GM23338 (cell line): ENCODE data around the gene OTOS. TPM values are rescaled to one million over a fixed set of nuclear protein-coding genes. Genes with fewer than 3 reads are reported as not detected.

ENCODE experiments used
- ATAC-seq: fragments of 200-7000 bp; cut with Tn5 transposase; 3 replicates; pipeline ENCODE4 v1.9.1; 2020
- DNase-seq: peaks from one replicate; pipeline ENCODE4 v3.0.0-alpha.2; 2015; ENCODE audit warnings: low spot score
- H2AFZ ChIP-seq: fragments of 200-600 bp; sonication (generic); 2 replicates; pipeline ENCODE4 v1.8.0; 2016; ENCODE audit warnings: antibody characterized with exemption, mild to moderate bottlenecking, moderate library complexity
- H3F3A ChIP-seq: fragments of 200-600 bp; sonication (generic); replicated peaks from 2 replicates; pipeline ENCODE4 v1.8.0; 2017; ENCODE audit warnings: antibody characterized with exemption, mixed run types, low read depth
- H3K27ac ChIP-seq: fragments of 200-600 bp; sonication (generic); 2 replicates; pipeline ENCODE4 v1.6.1; 2016; ENCODE audit warnings: low read depth
- H3K27me3 ChIP-seq: fragments of 200-600 bp; sonication (generic); 2 replicates; pipeline ENCODE4 v1.8.0; 2016; ENCODE audit warnings: mild to moderate bottlenecking, mixed run types, moderate library complexity; ENCODE audit not compliant: insufficient read depth
- H3K36me3 ChIP-seq: fragments of 200-600 bp; sonication (generic); 2 replicates; pipeline ENCODE4 v1.8.0; 2016; ENCODE audit warnings: mild to moderate bottlenecking; ENCODE audit not compliant: insufficient read depth
- H3K4me1 ChIP-seq: fragments of 200-600 bp; sonication (generic); 2 replicates; pipeline ENCODE4 v1.8.0; 2016; ENCODE audit warnings: mild to moderate bottlenecking, moderate library complexity; ENCODE audit not compliant: insufficient read depth
- H3K4me2 ChIP-seq: fragments of 200-600 bp; sonication (generic); 2 replicates; pipeline ENCODE4 v1.7.1; 2017; ENCODE audit warnings: mixed run types
- H3K4me3 ChIP-seq: fragments of 200-600 bp; sonication (generic); 2 replicates; pipeline ENCODE4 v1.6.1; 2016; ENCODE audit warnings: mixed run types
- H3K79me2 ChIP-seq: fragments of 200-600 bp; sonication (generic); replicated peaks from 2 replicates; pipeline ENCODE4 v1.8.0; 2017; ENCODE audit warnings: mild to moderate bottlenecking; ENCODE audit not compliant: insufficient read depth
- H3K9me2 ChIP-seq: fragments of 200-600 bp; sonication (generic); 2 replicates; pipeline ENCODE4 v1.8.0; 2017; ENCODE audit not compliant: insufficient read depth
- H4K20me1 ChIP-seq: fragments of 200-600 bp; sonication (generic); replicated peaks from 2 replicates; pipeline ENCODE4 v1.8.0; 2017; ENCODE audit warnings: mild to moderate bottlenecking; ENCODE audit not compliant: insufficient read depth
- H3K27ac Mint-ChIP-seq: 2 replicates; pipeline ENCODE4 v1.8.0; 2020; ENCODE audit warnings: inconsistent platforms, mild to moderate bottlenecking, moderate library complexity, mixed read lengths
- H3K27me3 Mint-ChIP-seq: 3 replicates; pipeline ENCODE4 v1.8.0; 2022; ENCODE audit warnings: low read depth, mild to moderate bottlenecking, moderate library complexity, mixed read lengths, inconsistent platforms; ENCODE audit not compliant: insufficient read depth, poor library complexity
- H3K36me3 Mint-ChIP-seq: 3 replicates; pipeline ENCODE4 v1.8.0; 2021; ENCODE audit warnings: low read depth, mild to moderate bottlenecking, inconsistent platforms, moderate library complexity, mixed read lengths
- H3K4me1 Mint-ChIP-seq: 3 replicates; pipeline ENCODE4 v1.8.0; 2020; ENCODE audit warnings: mild to moderate bottlenecking, inconsistent platforms, mixed read lengths
- H3K4me3 Mint-ChIP-seq: 3 replicates; pipeline ENCODE4 v1.8.0; 2021; ENCODE audit warnings: moderate library complexity, mild to moderate bottlenecking, inconsistent platforms, mixed read lengths
- H3K9me3 Mint-ChIP-seq: 3 replicates; pipeline ENCODE4 v1.8.0; 2020; ENCODE audit warnings: moderate library complexity, mild to moderate bottlenecking, inconsistent platforms, mixed read lengths
- CREB1 ChIP-seq: fragments of 250-450 bp; sonication (Bioruptor Pico); IDR thresholded peaks from 2 replicates; pipeline ENCODE4 v1.5.0; 2020; ENCODE audit warnings: low read depth, mild to moderate bottlenecking, moderate library complexity
- CTCF ChIP-seq, 2 experiments: fragments of 200-600 bp in 1 of 2; sonication (generic) in 1 of 2; conservative IDR thresholded peaks; 2 replicates each; pipeline versions ENCODE4 v1.5.1 to v1.6.1; 2016 to 2017; ENCODE audit warnings: antibody characterized with exemption in 2 of 2, low read depth in 2 of 2, mild to moderate bottlenecking in 2 of 2, moderate library complexity in 1 of 2
- ETS1 ChIP-seq: IDR thresholded peaks from 2 replicates; pipeline ENCODE4 v1.6.1; 2016; ENCODE audit warnings: antibody characterized with exemption
- EZH2 ChIP-seq: fragments of 200-600 bp; sonication (generic); IDR thresholded peaks from one replicate; pipeline ENCODE4 v1.8.0; 2017; ENCODE audit warnings: antibody characterized with exemption, mild to moderate bottlenecking, low read depth; ENCODE audit not compliant: unreplicated experiment
- EZH2phosphoT487 ChIP-seq: fragments of 200-600 bp; sonication (generic); IDR thresholded peaks from one replicate; pipeline ENCODE4 v1.8.1; 2018; ENCODE audit warnings: antibody characterized with exemption; ENCODE audit not compliant: unreplicated experiment
- JUNB ChIP-seq: IDR thresholded peaks from one replicate; pipeline ENCODE4 v1.6.1; 2016; ENCODE audit warnings: antibody characterized with exemption; ENCODE audit not compliant: unreplicated experiment
- NANOG ChIP-seq: IDR thresholded peaks from 2 replicates; pipeline ENCODE4 v1.6.1; 2016; ENCODE audit warnings: antibody characterized with exemption, borderline replicate concordance
- POLR2AphosphoS5 ChIP-seq: IDR thresholded peaks from 2 replicates; pipeline ENCODE4 v1.6.1; 2016; ENCODE audit warnings: antibody characterized with exemption, low read depth
- REST ChIP-seq: IDR thresholded peaks from one replicate; pipeline ENCODE4 v1.6.1; 2018; ENCODE audit warnings: antibody characterized with exemption; ENCODE audit not compliant: unreplicated experiment
- STAT1 ChIP-seq: IDR thresholded peaks from one replicate; pipeline ENCODE4 v1.6.1; 2016; ENCODE audit warnings: antibody characterized with exemption; ENCODE audit not compliant: unreplicated experiment
- ZNF114 ChIP-seq: fragments of 250-450 bp; sonication (Bioruptor Pico); IDR thresholded peaks from 2 replicates; pipeline ENCODE4 v1.5.0; 2020; ENCODE audit warnings: mild to moderate bottlenecking, moderate library complexity
- ZNF331 ChIP-seq: fragments of 250-450 bp; sonication (Bioruptor Pico); IDR thresholded peaks from 2 replicates; pipeline ENCODE4 v1.5.0; 2020; ENCODE audit warnings: low read depth, mild to moderate bottlenecking, moderate library complexity
- ZNF462 ChIP-seq: fragments of 250-450 bp; sonication (Bioruptor Pico); IDR thresholded peaks from 2 replicates; pipeline ENCODE4 v1.5.0; 2020; ENCODE audit warnings: mild to moderate bottlenecking, moderate library complexity
- polyA plus RNA-seq: library from polyadenylated mRNA; unstranded; fragments of >200 nt; fragmentation: Nextera tagmentation; extraction: Ambion mirVana; gene quantifications from 2 replicates; pipeline ENCODE4 v1.2.1, GENCODE V29; 2016
- total RNA-seq: library from RNA; depleted of rRNA; stranded (reverse); fragments of >200 nt; shearing (Covaris generic); gene quantifications from 2 replicates; pipeline ENCODE4 v1.2.3, GENCODE V29; 2014

The OTOS gene
- total and polyA plus RNA-seq, 2 experiments from 2014 or later: 0.40 TPM; not detected in 1

- Histone ChIP-seq H4K20me1 (no peaks in the 10 kb centered on the region), H3K27ac (no peak overlapping the region), H3K4me2 (no peak overlapping the region), H3K4me3 (no peak overlapping the region), H3K27me3 (no peaks in the 10 kb centered on the region), H3K9me2 (no peaks in the 10 kb centered on the region), H3F3A (no peaks in the 10 kb centered on the region), H3K36me3 (no peaks in the 10 kb centered on the region), H3K79me2 (no peaks in the 10 kb centered on the region), H3K4me1 (no peaks in the 10 kb centered on the region), H2AFZ (no peak overlapping the region)
- Mint-ChIP-seq H3K4me3 (no peak overlapping the region; the same call in 2 of the 3 replicates), H3K27ac (no peak overlapping the region), H3K9me3 (no peaks in the 10 kb centered on the region), H3K36me3 (no peaks in the 10 kb centered on the region), H3K27me3 (peaks cover 4% of the 10 kb centered on the region), H3K4me1 (peaks cover 9% of the 10 kb centered on the region; the same call in 2 of the 3 replicates)
- ATAC-seq: no peak
- no peak for TF ChIP-seq ZNF462
- no peak for TF ChIP-seq ZNF331 (CRISPR knock-in tag)
- TF ChIP-seq CTCF (conservative IDR thresholded peaks at IDR 0.05; ENCODE audit: low read depth in 2 of 2): no peak
- TF ChIP-seq JUNB: no peak
- no peak for TF ChIP-seq REST
- no peak for TF ChIP-seq ZNF114 (CRISPR knock-in tag)
- TF ChIP-seq EZH2phosphoT487: no peak
- no peak for TF ChIP-seq POLR2AphosphoS5
- no peak for TF ChIP-seq NANOG
- no peak for TF ChIP-seq ETS1
- TF ChIP-seq CREB1 (CRISPR knock-in tag): no peak
- TF ChIP-seq EZH2: no peak
- TF ChIP-seq STAT1: no peak
- no peak for DNase-seq
Measured at GRCh38 chr2:240153418-240153817, 13.0 kb upstream of the OTOS start.
